GM12878 (cell line): ENCODE results near the gene NUP210L. TPM values are rescaled to one million over a fixed set of nuclear protein-coding genes. Genes with fewer than 3 reads are reported as not detected.

Experiments used
- ATAC-seq: fragments of 200-7000 bp; cut with Tn5 transposase; 3 replicates; pipeline ENCODE4 v1.9.1; 2020; ENCODE audit warnings: mild to moderate bottlenecking, moderate library complexity
- BruUV-seq: library from RNA; stranded (reverse); fragments of 400-500 nt; replicated peaks from 2 replicates; lab custom pipeline; 2021; lab: Mats Ljungman, UMichigan
- CTCF ChIA-PET: fragments of 300-600 bp; sonication (Branson Sonifier 250); formaldehyde crosslinking; extraction: SDS; loops from one replicate; lab custom pipeline; 2021; ENCODE audit warnings: inconsistent platforms; lab: Yijun Ruan, JAX
- POLR2A ChIA-PET: fragments of 350-600 bp; formaldehyde crosslinking; extraction: SDS; loops from one replicate; lab custom pipeline; 2021; ENCODE audit warnings: inconsistent platforms; lab: Charles Lee
- RAD21 ChIA-PET: fragments of 300-600 bp; sonication (Branson Sonifier 250); formaldehyde crosslinking; loops from one replicate; lab custom pipeline; 2023; ENCODE audit warnings: antibody characterized with exemption; ENCODE audit not compliant: unreplicated experiment; lab: Charles Lee
- SMC1A ChIA-PET: fragments of 300-600 bp; sonication (Branson Sonifier 250); formaldehyde crosslinking; loops from one replicate; lab custom pipeline; 2023; ENCODE audit not compliant: unreplicated experiment, uncharacterized antibody; lab: Charles Lee
- DNase-seq: peaks from one replicate; pipeline ENCODE4 v3.0.0-alpha.2; 2011; ENCODE audit warnings: low read depth, low spot score
- FAIRE-seq: peaks from 3 replicates; lab custom pipeline; 2011; peaks lifted over from hg19 to GRCh38; lab: Jason Lieb, UNC
- H2AFZ ChIP-seq: 2 replicates; pipeline ENCODE4 v1.6.0; 2011; ENCODE audit warnings: low read depth, low read length, control low read depth; ENCODE audit not compliant: control insufficient read depth
- H3K27ac ChIP-seq: 2 replicates; pipeline ENCODE4 v1.5.1; 2011; ENCODE audit warnings: control low read depth; ENCODE audit not compliant: control insufficient read depth, insufficient read depth
- H3K27me3 ChIP-seq, 2 experiments: replicated peaks in 1 of 2; 2 replicates each; pipeline versions ENCODE4 v1.6.0 to v1.6.1; 2011; ENCODE audit warnings: low read length in 1 of 2; ENCODE audit not compliant: control insufficient read depth in 2 of 2, insufficient read depth in 2 of 2
- H3K36me3 ChIP-seq, 2 experiments: 2 replicates each; pipeline ENCODE4 v1.5.1; 2011; ENCODE audit warnings: low read length in 1 of 2; ENCODE audit not compliant: control insufficient read depth in 2 of 2, insufficient read depth in 2 of 2
- H3K4me1 ChIP-seq: 2 replicates; pipeline ENCODE4 v1.6.1; 2011; ENCODE audit warnings: mild to moderate bottlenecking, low read length, moderate library complexity, mixed read lengths; ENCODE audit not compliant: control insufficient read depth, insufficient read depth
- H3K4me2 ChIP-seq: 2 replicates; pipeline ENCODE4 v1.6.0; 2011; ENCODE audit warnings: control low read depth; ENCODE audit not compliant: control insufficient read depth, insufficient read depth
- H3K4me3 ChIP-seq: fragments of 200-600 bp; sonication (generic); 2 replicates; pipeline ENCODE4 v1.5.1; 2016
- H3K79me2 ChIP-seq: 2 replicates; pipeline ENCODE4 v1.6.0; 2011; ENCODE audit warnings: low read length; ENCODE audit not compliant: control insufficient read depth, insufficient read depth
- H3K9ac ChIP-seq: 2 replicates; pipeline ENCODE4 v1.8.0; 2011; ENCODE audit warnings: low read length, control low read depth, mixed read lengths; ENCODE audit not compliant: control insufficient read depth, insufficient read depth
- H3K9me3 ChIP-seq: replicated peaks from 3 replicates; pipeline ENCODE4 v1.5.1; 2011; ENCODE audit warnings: mild to moderate bottlenecking, low read length; ENCODE audit not compliant: control insufficient read depth, insufficient read depth
- H4K20me1 ChIP-seq: 2 replicates; pipeline ENCODE4 v1.6.0; 2011; ENCODE audit not compliant: control insufficient read depth, insufficient read depth
- BACH1 ChIP-seq: fragments of 450-650 bp; IDR thresholded peaks from 2 replicates; pipeline ENCODE4 v1.6.1; 2017; ENCODE audit warnings: mild to moderate bottlenecking, borderline replicate concordance
- BCL11A ChIP-seq: IDR thresholded peaks from 2 replicates; pipeline ENCODE4 v1.6.1; 2011; ENCODE audit warnings: low read depth, low read length
- CBX5 ChIP-seq: sonication (generic); IDR thresholded peaks from 2 replicates; pipeline ENCODE4 v1.6.1; 2016; ENCODE audit warnings: low read depth, moderate library complexity, mild to moderate bottlenecking, inconsistent platforms
- HDGF ChIP-seq: fragments of 450-650 bp; IDR thresholded peaks from 2 replicates; pipeline ENCODE4 v1.6.1; 2016; ENCODE audit warnings: antibody characterized with exemption
- POLR2A ChIP-seq: IDR thresholded peaks from 2 replicates; pipeline ENCODE4 v1.6.1; 2011; ENCODE audit warnings: low read depth, mild to moderate bottlenecking, low read length
- SRF ChIP-seq, 2 experiments: IDR thresholded peaks; 2 replicates each; pipeline ENCODE4 v1.6.1; 2011; ENCODE audit warnings: low read depth in 2 of 2, low read length in 2 of 2, mild to moderate bottlenecking in 1 of 2, moderate library complexity in 1 of 2
- ZNF207 ChIP-seq: fragments of 450-650 bp; IDR thresholded peaks from 2 replicates; pipeline ENCODE4 v1.6.1; 2014; ENCODE audit warnings: antibody characterized with exemption, mild to moderate bottlenecking, borderline replicate concordance
- WGBS: methylation state at CpG from one replicate; pipeline ENCODE4 v1.1.6; 2016; ENCODE audit warnings: low lambda C conversion rate; ENCODE audit not compliant: insufficient replicate concordance, insufficient coverage; ENCODE audit errors: missing lambda C conversion rate; 5-methylcytosine and 5-hydroxymethylcytosine counted together
- in situ Hi-C: fragments of 300-500 bp; cut with MboI; formaldehyde crosslinking; loops from 9 replicates; pipeline ENCODE4 v1.14.3; 2018; ENCODE audit warnings: mixed read lengths
- intact Hi-C: fragments of 100-400 bp; cut with micrococcal nuclease; formaldehyde crosslinking; loops from one replicate; pipeline ENCODE4 v1.14.2; 2022; ENCODE audit not compliant: unreplicated experiment
- polyA plus RNA-seq, 11 experiments: library from polyadenylated mRNA; depleted of rRNA in 4 of 11; unstranded in 6 of 11; stranded (reverse) in 5 of 11; fragments of >200 nt; fragmentation: Nextera tagmentation in 4 of 11; fragmentation: Illumina TruSeq in 1 of 11; extraction: Ambion mirVana in 4 of 11; extraction: Trizol in 1 of 11; gene quantifications; 1 replicate in 1 of 11; 2 replicates in 10 of 11; pipeline versions ENCODE4 v1.2.1 to v1.2.3, GENCODE V29; 2011 to 2016; ENCODE audit warnings: inconsistent platforms in 2 of 11, missing spikeins in 2 of 11, low read depth in 1 of 11
- total RNA-seq, 4 experiments: library from RNA; depleted of rRNA in 3 of 4; stranded (reverse); fragments of >200 nt in 3 of 4; fragmentation: Illumina TruSeq in 1 of 4; extraction: Trizol in 1 of 4; gene quantifications; 2 replicates each; pipeline versions ENCODE4 v1.2.1 to v1.2.3, GENCODE V29; 2013 to 2021
- TF ChIP-seq, protein P1 (sequence below): fragments of 450-650 bp; formaldehyde crosslinking; IDR thresholded peaks from 2 replicates; pipeline ENCODE4 v1.4.0; 2020; ENCODE audit warnings: mild to moderate bottlenecking, moderate library complexity
- TF ChIP-seq, protein P2 (sequence below): IDR thresholded peaks from 2 replicates; pipeline ENCODE4 v1.6.1; 2011; ENCODE audit warnings: borderline replicate concordance, low read depth, mild to moderate bottlenecking, moderate library complexity, low read length; ENCODE audit not compliant: insufficient read depth, poor library complexity, severe bottlenecking
- TF ChIP-seq, protein P3 (sequence below): fragments of 150-350 bp; IDR thresholded peaks from 2 replicates; pipeline ENCODE4 v1.6.1; 2016; ENCODE audit warnings: low read depth, low read length
- TF ChIP-seq, protein P4 (sequence below): fragments of 450-650 bp; IDR thresholded peaks from 2 replicates; pipeline ENCODE4 v1.6.1; 2017; ENCODE audit warnings: mild to moderate bottlenecking, moderate library complexity

Gene NUP210L
- total and polyA plus RNA-seq, 10 of the 15 experiments (the other 5 are each of a cell fraction or from before 2014, with no cell fraction given), result 0.04 to 0.08 (median 0.07) TPM; not detected in 7

DNA sequence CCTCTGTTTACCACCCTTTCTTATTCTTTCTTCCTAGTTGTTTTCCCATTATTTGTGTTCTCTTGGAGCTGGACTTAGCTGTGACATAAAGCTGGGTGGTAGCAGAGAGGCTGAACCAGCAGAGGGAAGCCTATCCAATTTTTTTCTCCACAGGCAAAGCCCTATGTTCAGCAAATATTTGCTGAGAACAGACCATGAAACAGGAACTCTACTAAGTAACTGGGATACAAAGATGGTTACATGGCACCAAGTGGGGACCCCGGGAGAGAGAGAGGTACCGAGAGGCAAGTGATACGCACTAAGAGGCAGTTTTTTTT lies 44.6 kb upstream of the NUP210L start:
- no peak for DNase-seq
- CTCF ChIA-PET, result interaction anchor here (0.6 to 3.4 kb wide), 29 partner anchors 8 to 347 kb away, joined by 3 to 54 read pairs (median 5); partner anchors contain the start of genes HAX1 and UBAP2L
- intact Hi-C loops, result loop anchor here (1.0 kb wide), 2 partner anchors 73 to 136 kb away; partner anchors contain the start of gene HAX1
- peak; percentile 19; the same call in 2 of the 3 replicates for ATAC-seq
- SMC1A ChIA-PET, result interaction anchor here (0.6 to 4.8 kb wide), 18 partner anchors 8 to 280 kb away, joined by 3 to 48 read pairs (median 4); partner anchors contain the start of gene HAX1
- no peaks in the 10 kb centered on the region for H4K20me1 ChIP-seq
- BruUV-seq, result no TSS peak
- peak overlapping the region; percentile 51 for H2AFZ ChIP-seq
- H3K27ac ChIP-seq, result no peak overlapping the region
- no peak overlapping the region for H3K4me3 ChIP-seq
- no peaks in the 10 kb centered on the region for H3K9me3 ChIP-seq
- no peaks in the 10 kb centered on the region; a peak in 1 of 4 replicates for H3K27me3 ChIP-seq
- H3K9ac ChIP-seq, result no peak overlapping the region
- FAIRE-seq, result no peak
- H3K4me2 ChIP-seq, result no peak overlapping the region; the same call in 1 of the 2 replicates
- in situ Hi-C loops, result no loop called here
- H3K4me1 ChIP-seq, result no peaks in the 10 kb centered on the region
- RAD21 ChIA-PET, result interaction anchor here (0.6 to 2.7 kb wide), 12 partner anchors 9 to 280 kb away, joined by 3 to 30 read pairs (median 4); partner anchors contain the start of gene HAX1
- no peaks in the 10 kb centered on the region; a peak in 1 of 4 replicates for H3K36me3 ChIP-seq
- WGBS, result 96% methylated on average over 3 of the region's 3 CpGs
- H3K79me2 ChIP-seq, result no peaks in the 10 kb centered on the region
- POLR2A ChIA-PET, result interaction anchor here (0.7 to 1.3 kb wide), 3 partner anchors 20 to 72 kb away, joined by 3 to 7 read pairs (median 4); partner anchors contain the start of gene HAX1
- TF ChIP-seq, protein P1, sequence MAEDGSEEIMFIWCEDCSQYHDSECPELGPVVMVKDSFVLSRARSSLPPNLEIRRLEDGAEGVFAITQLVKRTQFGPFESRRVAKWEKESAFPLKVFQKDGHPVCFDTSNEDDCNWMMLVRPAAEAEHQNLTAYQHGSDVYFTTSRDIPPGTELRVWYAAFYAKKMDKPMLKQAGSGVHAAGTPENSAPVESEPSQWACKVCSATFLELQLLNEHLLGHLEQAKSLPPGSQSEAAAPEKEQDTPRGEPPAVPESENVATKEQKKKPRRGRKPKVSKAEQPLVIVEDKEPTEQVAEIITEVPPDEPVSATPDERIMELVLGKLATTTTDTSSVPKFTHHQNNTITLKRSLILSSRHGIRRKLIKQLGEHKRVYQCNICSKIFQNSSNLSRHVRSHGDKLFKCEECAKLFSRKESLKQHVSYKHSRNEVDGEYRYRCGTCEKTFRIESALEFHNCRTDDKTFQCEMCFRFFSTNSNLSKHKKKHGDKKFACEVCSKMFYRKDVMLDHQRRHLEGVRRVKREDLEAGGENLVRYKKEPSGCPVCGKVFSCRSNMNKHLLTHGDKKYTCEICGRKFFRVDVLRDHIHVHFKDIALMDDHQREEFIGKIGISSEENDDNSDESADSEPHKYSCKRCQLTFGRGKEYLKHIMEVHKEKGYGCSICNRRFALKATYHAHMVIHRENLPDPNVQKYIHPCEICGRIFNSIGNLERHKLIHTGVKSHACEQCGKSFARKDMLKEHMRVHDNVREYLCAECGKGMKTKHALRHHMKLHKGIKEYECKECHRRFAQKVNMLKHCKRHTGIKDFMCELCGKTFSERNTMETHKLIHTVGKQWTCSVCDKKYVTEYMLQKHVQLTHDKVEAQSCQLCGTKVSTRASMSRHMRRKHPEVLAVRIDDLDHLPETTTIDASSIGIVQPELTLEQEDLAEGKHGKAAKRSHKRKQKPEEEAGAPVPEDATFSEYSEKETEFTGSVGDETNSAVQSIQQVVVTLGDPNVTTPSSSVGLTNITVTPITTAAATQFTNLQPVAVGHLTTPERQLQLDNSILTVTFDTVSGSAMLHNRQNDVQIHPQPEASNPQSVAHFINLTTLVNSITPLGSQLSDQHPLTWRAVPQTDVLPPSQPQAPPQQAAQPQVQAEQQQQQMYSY (CRISPR knock-in tag), result no peak
- TF ChIP-seq, protein P2, sequence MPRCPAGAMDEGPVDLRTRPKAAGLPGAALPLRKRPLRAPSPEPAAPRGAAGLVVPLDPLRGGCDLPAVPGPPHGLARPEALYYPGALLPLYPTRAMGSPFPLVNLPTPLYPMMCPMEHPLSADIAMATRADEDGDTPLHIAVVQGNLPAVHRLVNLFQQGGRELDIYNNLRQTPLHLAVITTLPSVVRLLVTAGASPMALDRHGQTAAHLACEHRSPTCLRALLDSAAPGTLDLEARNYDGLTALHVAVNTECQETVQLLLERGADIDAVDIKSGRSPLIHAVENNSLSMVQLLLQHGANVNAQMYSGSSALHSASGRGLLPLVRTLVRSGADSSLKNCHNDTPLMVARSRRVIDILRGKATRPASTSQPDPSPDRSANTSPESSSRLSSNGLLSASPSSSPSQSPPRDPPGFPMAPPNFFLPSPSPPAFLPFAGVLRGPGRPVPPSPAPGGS, result no peak
- no peak for TF ChIP-seq CBX5
- no peak for TF ChIP-seq SRF (IDR thresholded peaks at IDR 0.05; ENCODE audit: low read depth in 2 of 2, low read length in 2 of 2)
- no peak for TF ChIP-seq ZNF207
- no peak for TF ChIP-seq BCL11A
- TF ChIP-seq, protein P3, sequence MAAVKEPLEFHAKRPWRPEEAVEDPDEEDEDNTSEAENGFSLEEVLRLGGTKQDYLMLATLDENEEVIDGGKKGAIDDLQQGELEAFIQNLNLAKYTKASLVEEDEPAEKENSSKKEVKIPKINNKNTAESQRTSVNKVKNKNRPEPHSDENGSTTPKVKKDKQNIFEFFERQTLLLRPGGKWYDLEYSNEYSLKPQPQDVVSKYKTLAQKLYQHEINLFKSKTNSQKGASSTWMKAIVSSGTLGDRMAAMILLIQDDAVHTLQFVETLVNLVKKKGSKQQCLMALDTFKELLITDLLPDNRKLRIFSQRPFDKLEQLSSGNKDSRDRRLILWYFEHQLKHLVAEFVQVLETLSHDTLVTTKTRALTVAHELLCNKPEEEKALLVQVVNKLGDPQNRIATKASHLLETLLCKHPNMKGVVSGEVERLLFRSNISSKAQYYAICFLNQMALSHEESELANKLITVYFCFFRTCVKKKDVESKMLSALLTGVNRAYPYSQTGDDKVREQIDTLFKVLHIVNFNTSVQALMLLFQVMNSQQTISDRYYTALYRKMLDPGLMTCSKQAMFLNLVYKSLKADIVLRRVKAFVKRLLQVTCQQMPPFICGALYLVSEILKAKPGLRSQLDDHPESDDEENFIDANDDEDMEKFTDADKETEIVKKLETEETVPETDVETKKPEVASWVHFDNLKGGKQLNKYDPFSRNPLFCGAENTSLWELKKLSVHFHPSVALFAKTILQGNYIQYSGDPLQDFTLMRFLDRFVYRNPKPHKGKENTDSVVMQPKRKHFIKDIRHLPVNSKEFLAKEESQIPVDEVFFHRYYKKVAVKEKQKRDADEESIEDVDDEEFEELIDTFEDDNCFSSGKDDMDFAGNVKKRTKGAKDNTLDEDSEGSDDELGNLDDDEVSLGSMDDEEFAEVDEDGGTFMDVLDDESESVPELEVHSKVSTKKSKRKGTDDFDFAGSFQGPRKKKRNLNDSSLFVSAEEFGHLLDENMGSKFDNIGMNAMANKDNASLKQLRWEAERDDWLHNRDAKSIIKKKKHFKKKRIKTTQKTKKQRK, result no peak
- TF ChIP-seq, protein P4, sequence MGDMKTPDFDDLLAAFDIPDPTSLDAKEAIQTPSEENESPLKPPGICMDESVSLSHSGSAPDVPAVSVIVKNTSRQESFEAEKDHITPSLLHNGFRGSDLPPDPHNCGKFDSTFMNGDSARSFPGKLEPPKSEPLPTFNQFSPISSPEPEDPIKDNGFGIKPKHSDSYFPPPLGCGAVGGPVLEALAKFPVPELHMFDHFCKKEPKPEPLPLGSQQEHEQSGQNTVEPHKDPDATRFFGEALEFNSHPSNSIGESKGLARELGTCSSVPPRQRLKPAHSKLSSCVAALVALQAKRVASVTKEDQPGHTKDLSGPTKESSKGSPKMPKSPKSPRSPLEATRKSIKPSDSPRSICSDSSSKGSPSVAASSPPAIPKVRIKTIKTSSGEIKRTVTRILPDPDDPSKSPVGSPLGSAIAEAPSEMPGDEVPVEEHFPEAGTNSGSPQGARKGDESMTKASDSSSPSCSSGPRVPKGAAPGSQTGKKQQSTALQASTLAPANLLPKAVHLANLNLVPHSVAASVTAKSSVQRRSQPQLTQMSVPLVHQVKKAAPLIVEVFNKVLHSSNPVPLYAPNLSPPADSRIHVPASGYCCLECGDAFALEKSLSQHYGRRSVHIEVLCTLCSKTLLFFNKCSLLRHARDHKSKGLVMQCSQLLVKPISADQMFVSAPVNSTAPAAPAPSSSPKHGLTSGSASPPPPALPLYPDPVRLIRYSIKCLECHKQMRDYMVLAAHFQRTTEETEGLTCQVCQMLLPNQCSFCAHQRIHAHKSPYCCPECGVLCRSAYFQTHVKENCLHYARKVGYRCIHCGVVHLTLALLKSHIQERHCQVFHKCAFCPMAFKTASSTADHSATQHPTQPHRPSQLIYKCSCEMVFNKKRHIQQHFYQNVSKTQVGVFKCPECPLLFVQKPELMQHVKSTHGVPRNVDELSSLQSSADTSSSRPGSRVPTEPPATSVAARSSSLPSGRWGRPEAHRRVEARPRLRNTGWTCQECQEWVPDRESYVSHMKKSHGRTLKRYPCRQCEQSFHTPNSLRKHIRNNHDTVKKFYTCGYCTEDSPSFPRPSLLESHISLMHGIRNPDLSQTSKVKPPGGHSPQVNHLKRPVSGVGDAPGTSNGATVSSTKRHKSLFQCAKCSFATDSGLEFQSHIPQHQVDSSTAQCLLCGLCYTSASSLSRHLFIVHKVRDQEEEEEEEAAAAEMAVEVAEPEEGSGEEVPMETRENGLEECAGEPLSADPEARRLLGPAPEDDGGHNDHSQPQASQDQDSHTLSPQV, result no peak
- TF ChIP-seq HDGF, result no peak
- TF ChIP-seq BACH1, result no peak
- TF ChIP-seq POLR2A, result no peak
